DMS79 treated with DMSO at 0.1 percent for 48 hours (cell line): Measurements from ENCODE around the gene DIDO1.

ENCODE experiments used
- DNase-seq: peaks from one replicate; lab custom pipeline; 2025; lab: John Stamatoyannopoulos, UW

The DIDO1 gene

GRCh38 chr20:62951143-62951895 is 25.0 kb upstream of the DIDO1 start:
- DNase-seq, result no peak

- DNase-seq, result no peak
Observed at GRCh38 chr20:62950741-62951140, 24.4 kb upstream of the DIDO1 start.

- no peak for DNase-seq
Observed at GRCh38 chr20:62949962-62950361, 23.7 kb upstream of the DIDO1 start.

GRCh38 chr20:62949153-62949821 is 23.0 kb upstream of the DIDO1 start:
- DNase-seq, result no peak

GRCh38 chr20:62947532-62948300 is 21.4 kb upstream of the DIDO1 start:
- DNase-seq, result no peak

GRCh38 chr20:62946918-62947317 is 20.6 kb upstream of the DIDO1 start:
- DNase-seq, result no peak

GRCh38 chr20:62945771-62946339 is 19.6 kb upstream of the DIDO1 start:
- DNase-seq, result no peak

GRCh38 chr20:62944746-62945145 is 18.4 kb upstream of the DIDO1 start:
- DNase-seq, result no peak

GRCh38 chr20:62944184-62944583 is 17.9 kb upstream of the DIDO1 start:
- DNase-seq, result no peak

GRCh38 chr20:62943396-62943795 is 17.1 kb upstream of the DIDO1 start:
- DNase-seq, result no peak

GRCh38 chr20:62942456-62942855 is 16.2 kb upstream of the DIDO1 start:
- DNase-seq, result no peak

GRCh38 chr20:62941792-62942191 is 15.5 kb upstream of the DIDO1 start:
- no peak for DNase-seq

GRCh38 chr20:62940875-62941274 is 14.6 kb upstream of the DIDO1 start:
- no peak for DNase-seq

GRCh38 chr20:62938105-62938888 is 12.0 kb upstream of the DIDO1 start, which contains the start of gene GID8:
GID8 (plus strand) TSS chr20:62938147; CDS start chr20:62941503, 3,356 bp downstream.
- DNase-seq, result no peak

- peak; percentile 96 for DNase-seq
Observed at GRCh38 chr20:62937268-62938104, 11.2 kb upstream of the DIDO1 start.

- DNase-seq, result no peak
Observed at GRCh38 chr20:62935968-62936585, 9.8 kb upstream of the DIDO1 start.

GRCh38 chr20:62935204-62935967 is 9.1 kb upstream of the DIDO1 start:
- no peak for DNase-seq

- DNase-seq, result no peak
Observed at GRCh38 chr20:62933966-62934365, 7.7 kb upstream of the DIDO1 start.

GRCh38 chr20:62931464-62931863 is 5.2 kb upstream of the DIDO1 start:
- no peak for DNase-seq
